ENCODE results near the gene GMPPA. TPM values are rescaled to one million over a fixed set of nuclear protein-coding genes. Genes with fewer than 3 reads are reported as not detected.
A peak's percentile ranks its signal among the peaks of the same experiment; 100 is the strongest.

GMPPA gene
- polyA plus RNA-seq, 1 donor (not counting 4 experiments of a cell fraction or from before 2014, with no cell fraction given): 50.6 TPM

GRCh38 chr2:219508444-219508734 lies 9.7 kb downstream of the GMPPA start:
- FAIRE-seq (no peak), DNase-seq (ENCODE audit: low read depth, low spot score) (no peak)
- Histone ChIP-seq H3K27ac (ENCODE audit: control insufficient read depth, insufficient read depth, low read length) (no peak overlapping the region), H3K9ac (ENCODE audit: control insufficient read depth, extremely low read depth, insufficient read depth, low read length) (no peak overlapping the region), H3K27me3 (ENCODE audit: control insufficient read depth, extremely low read depth, insufficient read depth, low read length) (peaks cover 39% of the 10 kb centered on the region), H3K9me1 (ENCODE audit: control insufficient read depth, extremely low read depth, insufficient read depth, low read length) (no peaks in the 10 kb centered on the region), H2AFZ (ENCODE audit: control insufficient read depth, low read length) (no peak overlapping the region), H3K4me1 (ENCODE audit: control insufficient read depth, extremely low read depth, insufficient read depth, low read length) (no peaks in the 10 kb centered on the region), H4K20me1 (ENCODE audit: control insufficient read depth, extremely low read depth, insufficient read depth, low read length) (peaks cover 4% of the 10 kb centered on the region), H3K79me2 (ENCODE audit: control insufficient read depth, insufficient read depth, low read length) (no peaks in the 10 kb centered on the region), H3K4me2 (ENCODE audit: control insufficient read depth, extremely low read depth, insufficient read depth, low read depth, low read length) (no peak overlapping the region), H3K36me3 (ENCODE audit: control insufficient read depth in 2 of 2, extremely low read depth in 1 of 2, insufficient read depth in 2 of 2, low read length in 2 of 2) (peaks cover 9 to 12% of the 10 kb centered on the region in 2 experiments), H3K9me3 (ENCODE audit: control insufficient read depth, low read depth, low read length) (no peaks in the 10 kb centered on the region), H3K4me3 (ENCODE audit: control insufficient read depth in 2 of 3, extremely low read depth in 1 of 3, insufficient read depth in 2 of 3, low read depth in 1 of 3, low read length in 3 of 3) (no peak overlapping the region)
- TF ChIP-seq EZH2 (IDR thresholded peaks at IDR 0.05; ENCODE audit: low read length) (no peak), CTCF (optimal IDR thresholded peaks at IDR 0.05 in 1 of 3, IDR thresholded peaks at IDR 0.05 in 1 of 3, conservative IDR thresholded peaks at IDR 0.05 in 1 of 3; ENCODE audit: extremely low read depth in 1 of 3, insufficient read depth in 2 of 3, low read length in 3 of 3) (no peak)
- dilution Hi-C loops (cut with MboI; ENCODE audit: extremely low pct_ligation_motif_present, low sequenced_read_pairs): no loop called here

- dilution Hi-C loops (cut with MboI; ENCODE audit: extremely low pct_ligation_motif_present, low sequenced_read_pairs): no loop called here
- Histone ChIP-seq H3K36me3 (ENCODE audit: control insufficient read depth in 2 of 2, extremely low read depth in 1 of 2, insufficient read depth in 2 of 2, low read length in 2 of 2) (peaks cover 4 to 12% of the 10 kb centered on the region in 2 experiments), H3K9me3 (ENCODE audit: control insufficient read depth, low read depth, low read length) (no peaks in the 10 kb centered on the region), H4K20me1 (ENCODE audit: control insufficient read depth, extremely low read depth, insufficient read depth, low read length) (peaks cover 4% of the 10 kb centered on the region), H3K27me3 (ENCODE audit: control insufficient read depth, extremely low read depth, insufficient read depth, low read length) (peaks cover 47% of the 10 kb centered on the region), H2AFZ (ENCODE audit: control insufficient read depth, low read length) (no peak overlapping the region), H3K79me2 (ENCODE audit: control insufficient read depth, insufficient read depth, low read length) (no peaks in the 10 kb centered on the region), H3K4me1 (ENCODE audit: control insufficient read depth, extremely low read depth, insufficient read depth, low read length) (no peaks in the 10 kb centered on the region), H3K27ac (ENCODE audit: control insufficient read depth, insufficient read depth, low read length) (no peak overlapping the region), H3K9me1 (ENCODE audit: control insufficient read depth, extremely low read depth, insufficient read depth, low read length) (no peaks in the 10 kb centered on the region), H3K4me2 (ENCODE audit: control insufficient read depth, extremely low read depth, insufficient read depth, low read depth, low read length) (peak overlapping the region; percentile 32), H3K9ac (ENCODE audit: control insufficient read depth, extremely low read depth, insufficient read depth, low read length) (no peak overlapping the region), H3K4me3 (ENCODE audit: control insufficient read depth in 2 of 3, extremely low read depth in 1 of 3, insufficient read depth in 2 of 3, low read depth in 1 of 3, low read length in 3 of 3) (no peak overlapping the region)
- FAIRE-seq (no peak), DNase-seq (ENCODE audit: low read depth, low spot score) (no peak)
- TF ChIP-seq CTCF (optimal IDR thresholded peaks at IDR 0.05 in 1 of 3, IDR thresholded peaks at IDR 0.05 in 1 of 3, conservative IDR thresholded peaks at IDR 0.05 in 1 of 3; ENCODE audit: extremely low read depth in 1 of 3, insufficient read depth in 2 of 3, low read length in 3 of 3): no peak
- no peak for TF ChIP-seq EZH2 (IDR thresholded peaks at IDR 0.05; ENCODE audit: low read length)
Observed at GRCh38 chr2:219508971-219509779, 10.5 kb downstream of the GMPPA start.
